ENCODE results near the gene EEF1AKMT3. TPM values are rescaled to one million over a fixed set of nuclear protein-coding genes. Genes with fewer than 3 reads are reported as not detected.

EEF1AKMT3 gene
- total RNA-seq, 1 donor from 2014 or later, result 6.0 TPM

DNA sequence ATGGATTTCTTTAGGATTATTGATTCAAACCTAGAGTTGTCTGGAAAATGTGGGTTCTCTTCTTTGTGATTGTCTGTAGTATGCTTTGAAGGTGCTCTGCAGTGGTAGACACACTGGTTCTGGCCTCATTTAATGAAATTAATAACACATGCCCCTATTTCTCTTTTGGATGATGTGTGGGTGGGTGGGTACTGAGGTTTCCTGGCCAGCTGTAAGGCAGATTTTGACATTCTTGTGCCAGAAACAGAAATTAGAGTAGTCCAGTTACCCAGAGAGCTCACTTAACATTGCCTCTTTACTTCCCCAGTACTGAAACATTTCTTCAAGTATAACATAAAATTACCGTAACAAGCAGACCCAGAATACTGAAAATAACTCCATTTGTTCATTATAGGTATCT, 24.6 kb downstream of the EEF1AKMT3 start:
- peaks cover 16% of the 10 kb centered on the region for H3K36me3 Mint-ChIP-seq
- H3K27me3 Mint-ChIP-seq, result no peaks in the 10 kb centered on the region
- no peak overlapping the region for H3K4me3 Mint-ChIP-seq
- no peak overlapping the region for H3K27ac Mint-ChIP-seq
- H3K4me1 Mint-ChIP-seq (ENCODE audit: unreplicated experiment), result no peaks in the 10 kb centered on the region
- no peak for DNase-seq (ENCODE audit: extremely low spot score, unreplicated experiment)
- H3K9me3 Mint-ChIP-seq, result no peaks in the 10 kb centered on the region
- TF ChIP-seq, protein P1, sequence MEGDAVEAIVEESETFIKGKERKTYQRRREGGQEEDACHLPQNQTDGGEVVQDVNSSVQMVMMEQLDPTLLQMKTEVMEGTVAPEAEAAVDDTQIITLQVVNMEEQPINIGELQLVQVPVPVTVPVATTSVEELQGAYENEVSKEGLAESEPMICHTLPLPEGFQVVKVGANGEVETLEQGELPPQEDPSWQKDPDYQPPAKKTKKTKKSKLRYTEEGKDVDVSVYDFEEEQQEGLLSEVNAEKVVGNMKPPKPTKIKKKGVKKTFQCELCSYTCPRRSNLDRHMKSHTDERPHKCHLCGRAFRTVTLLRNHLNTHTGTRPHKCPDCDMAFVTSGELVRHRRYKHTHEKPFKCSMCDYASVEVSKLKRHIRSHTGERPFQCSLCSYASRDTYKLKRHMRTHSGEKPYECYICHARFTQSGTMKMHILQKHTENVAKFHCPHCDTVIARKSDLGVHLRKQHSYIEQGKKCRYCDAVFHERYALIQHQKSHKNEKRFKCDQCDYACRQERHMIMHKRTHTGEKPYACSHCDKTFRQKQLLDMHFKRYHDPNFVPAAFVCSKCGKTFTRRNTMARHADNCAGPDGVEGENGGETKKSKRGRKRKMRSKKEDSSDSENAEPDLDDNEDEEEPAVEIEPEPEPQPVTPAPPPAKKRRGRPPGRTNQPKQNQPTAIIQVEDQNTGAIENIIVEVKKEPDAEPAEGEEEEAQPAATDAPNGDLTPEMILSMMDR (conservative IDR thresholded peaks at IDR 0.05), result no peak

DNA sequence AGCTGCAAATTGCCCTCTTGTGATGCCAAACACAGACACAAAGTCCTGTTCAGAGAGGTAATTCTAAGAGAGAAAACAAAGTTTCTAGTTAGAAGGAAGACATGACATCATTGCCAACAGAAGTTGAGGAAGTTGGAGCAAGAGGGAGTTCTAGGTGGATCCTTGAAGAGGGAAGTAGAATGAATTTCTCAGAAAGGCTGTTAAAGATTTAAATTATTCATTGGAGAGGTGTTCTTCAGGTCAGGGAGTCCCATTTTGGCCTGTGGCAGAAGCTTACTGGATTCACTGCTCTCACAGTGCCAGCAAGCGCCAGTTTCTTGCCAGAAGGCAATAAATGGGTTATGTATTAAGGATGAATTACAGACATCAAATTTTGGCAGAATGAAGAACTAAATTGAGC, 25.5 kb downstream of the EEF1AKMT3 start:
- Mint-ChIP-seq H3K27ac (no peak overlapping the region), H3K4me3 (no peak overlapping the region), H3K9me3 (no peaks in the 10 kb centered on the region), H3K27me3 (no peaks in the 10 kb centered on the region), H3K36me3 (peaks cover 14% of the 10 kb centered on the region), H3K4me1 (ENCODE audit: unreplicated experiment) (no peaks in the 10 kb centered on the region)
- TF ChIP-seq, protein P1 (conservative IDR thresholded peaks at IDR 0.05), result no peak
- no peak for DNase-seq (ENCODE audit: extremely low spot score, unreplicated experiment)

DNA sequence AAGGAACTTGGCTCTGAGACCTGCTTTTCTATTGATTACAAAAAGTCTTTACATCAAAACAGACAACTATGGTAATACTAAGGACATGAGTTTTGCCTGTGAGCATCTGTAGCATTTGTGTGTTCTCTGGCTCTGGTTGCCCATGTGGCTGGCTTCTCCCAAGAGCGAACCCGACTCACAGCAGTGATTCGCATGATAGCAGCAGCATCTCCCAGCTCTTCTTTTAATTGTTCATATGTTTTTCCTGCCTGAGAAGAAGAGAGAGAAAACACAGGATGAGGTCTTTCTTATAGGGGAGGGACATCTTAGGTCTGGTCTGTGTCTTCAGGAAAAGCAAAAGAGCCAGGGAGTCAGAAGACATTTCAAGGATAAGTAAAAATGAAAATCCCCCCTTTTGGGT, 28.6 kb downstream of the EEF1AKMT3 start:
- Mint-ChIP-seq H3K27me3 (no peaks in the 10 kb centered on the region), H3K36me3 (peaks cover 7% of the 10 kb centered on the region), H3K4me1 (ENCODE audit: unreplicated experiment) (no peaks in the 10 kb centered on the region), H3K27ac (no peak overlapping the region), H3K9me3 (no peaks in the 10 kb centered on the region), H3K4me3 (no peak overlapping the region)
- TF ChIP-seq, protein P1 (conservative IDR thresholded peaks at IDR 0.05), result no peak
- no peak for DNase-seq (ENCODE audit: extremely low spot score, unreplicated experiment)

DNA sequence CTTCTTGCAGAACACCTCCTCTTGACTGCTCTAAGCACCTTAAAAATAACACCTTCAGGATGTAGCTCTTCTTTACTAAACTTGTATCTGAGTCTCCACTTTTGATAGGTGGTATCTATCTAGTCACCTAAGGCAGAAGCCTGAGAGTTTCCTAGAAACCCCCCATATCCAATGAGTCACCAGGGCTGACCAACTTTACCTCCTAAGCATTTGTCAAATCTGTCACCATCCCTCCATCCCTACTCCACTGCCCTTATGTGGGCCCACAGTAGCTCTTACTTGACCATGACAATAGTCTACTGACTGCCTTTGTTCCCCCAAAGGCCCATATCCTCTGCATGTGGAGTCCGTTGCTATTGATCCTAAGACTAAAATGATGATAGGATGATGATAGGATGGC, 30.2 kb downstream of the EEF1AKMT3 start:
- H3K9me3 Mint-ChIP-seq, result no peaks in the 10 kb centered on the region
- no peak overlapping the region for H3K4me3 Mint-ChIP-seq
- DNase-seq (ENCODE audit: extremely low spot score, unreplicated experiment), result no peak
- H3K27ac Mint-ChIP-seq, result no peak overlapping the region
- H3K27me3 Mint-ChIP-seq, result no peaks in the 10 kb centered on the region
- H3K4me1 Mint-ChIP-seq (ENCODE audit: unreplicated experiment), result no peaks in the 10 kb centered on the region
- TF ChIP-seq, protein P1 (conservative IDR thresholded peaks at IDR 0.05), result no peak
- H3K36me3 Mint-ChIP-seq, result peaks cover 7% of the 10 kb centered on the region

DNA sequence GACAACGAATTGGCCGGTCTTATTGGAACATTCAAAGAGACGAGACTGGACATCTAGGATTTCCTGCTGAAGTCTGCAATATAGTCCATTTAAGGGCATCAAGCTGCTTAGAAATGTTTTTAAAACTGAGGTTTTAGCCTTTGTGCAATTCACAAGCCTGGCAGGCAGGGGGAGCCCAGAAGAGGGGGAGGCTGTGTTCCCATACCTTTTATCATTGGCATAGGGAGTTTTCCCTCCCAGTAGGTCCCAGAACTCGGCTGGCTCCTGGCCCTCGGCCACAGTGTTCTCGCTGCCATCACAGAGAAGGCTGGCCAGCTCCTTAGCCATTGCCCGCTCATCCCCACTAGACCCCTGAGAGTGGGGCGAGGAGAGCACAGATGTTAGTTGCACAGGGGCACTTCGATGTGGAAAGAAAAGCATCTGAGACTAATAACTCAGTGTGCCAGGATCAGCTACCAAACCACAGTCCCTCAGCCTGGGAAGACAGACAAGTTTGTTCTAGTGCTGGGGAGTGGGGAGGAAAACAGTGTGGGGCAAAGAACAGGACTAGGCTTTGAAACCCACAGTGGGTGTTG, 31.0 kb downstream of the EEF1AKMT3 start:
- no peak for DNase-seq (ENCODE audit: extremely low spot score, unreplicated experiment)
- H3K36me3 Mint-ChIP-seq, result peaks cover 7% of the 10 kb centered on the region
- TF ChIP-seq, protein P1 (conservative IDR thresholded peaks at IDR 0.05), result peak; percentile 80
- no peak overlapping the region for H3K27ac Mint-ChIP-seq
- no peaks in the 10 kb centered on the region for H3K9me3 Mint-ChIP-seq
- no peak overlapping the region for H3K4me3 Mint-ChIP-seq
- no peaks in the 10 kb centered on the region for H3K4me1 Mint-ChIP-seq (ENCODE audit: unreplicated experiment)
- H3K27me3 Mint-ChIP-seq, result no peaks in the 10 kb centered on the region

DNA sequence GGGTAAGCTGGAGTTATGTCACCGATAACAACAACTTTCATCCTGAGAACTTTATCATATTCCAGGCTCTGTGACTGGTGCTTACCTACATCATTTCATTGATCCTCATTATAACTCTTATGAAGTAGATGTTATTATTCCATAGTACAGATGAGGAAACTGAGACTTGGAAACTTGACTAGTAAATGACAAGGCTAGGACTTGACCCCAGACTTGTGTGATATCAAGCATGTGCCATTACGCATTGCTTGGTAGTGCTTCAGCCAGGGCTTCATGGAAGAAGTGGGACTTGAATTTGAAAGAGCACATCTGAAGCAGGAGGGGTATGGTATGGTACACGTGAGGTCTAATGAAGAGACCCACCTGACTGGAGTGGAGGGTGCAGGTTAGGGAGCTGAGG, 34.3 kb downstream of the EEF1AKMT3 start:
- Mint-ChIP-seq H3K4me3 (no peak overlapping the region), H3K27ac (no peak overlapping the region), H3K36me3 (no peaks in the 10 kb centered on the region), H3K4me1 (ENCODE audit: unreplicated experiment) (no peaks in the 10 kb centered on the region), H3K27me3 (no peaks in the 10 kb centered on the region), H3K9me3 (no peaks in the 10 kb centered on the region)
- TF ChIP-seq, protein P1 (conservative IDR thresholded peaks at IDR 0.05), result no peak
- DNase-seq (ENCODE audit: extremely low spot score, unreplicated experiment), result no peak
